Right atrium auricular region (tissue), 2 donors: ENCODE data around the gene ALOX5. TPM values are rescaled to one million over a fixed set of nuclear protein-coding genes. Genes with fewer than 3 reads are reported as not detected.

Experiments used
- DNase-seq: peaks from one replicate; pipeline ENCODE4 v3.0.0-alpha.2; 2019; ENCODE audit warnings: low spot score
- H3K27ac ChIP-seq, 2 donors: fragments of 200-600 bp; sonication (generic); 1 replicate in 1 of 2; 2 replicates in 1 of 2; pipeline ENCODE4 v1.5.1; 2016 to 2019
- H3K27me3 ChIP-seq, 2 donors: fragments of 200-600 bp; sonication (generic); one replicate each; pipeline versions ENCODE4 v1.5.1 to v1.6.0; 2017 to 2019
- H3K36me3 ChIP-seq: fragments of 200-600 bp; sonication (generic); one replicate; pipeline ENCODE4 v1.5.1; 2016
- H3K4me1 ChIP-seq, 2 donors: fragments of 200-600 bp; sonication (generic); one replicate each; pipeline versions ENCODE4 v1.5.1 to v1.6.0; 2017 to 2019
- H3K4me3 ChIP-seq, 2 donors: fragments of 200-600 bp; sonication (generic); 1 replicate in 1 of 2; 2 replicates in 1 of 2; pipeline ENCODE4 v1.5.1; 2017 to 2019; ENCODE audit warnings: mild to moderate bottlenecking in 1 of 2, moderate library complexity in 1 of 2
- H3K9me3 ChIP-seq, 2 donors: fragments of 200-600 bp; sonication (generic); one replicate each; pipeline ENCODE4 v1.5.1; 2019
- CTCF ChIP-seq, 2 donors: fragments of 200-600 bp; sonication (generic); IDR thresholded peaks; one replicate each; pipeline ENCODE4 v1.5.1; 2019; ENCODE audit warnings: antibody characterized with exemption in 2 of 2
- total RNA-seq, 2 donors: library from RNA; depleted of rRNA; stranded (reverse); fragments of >200 nt; gene quantifications; one replicate each; pipeline ENCODE4 v1.1.0, GENCODE V29; 2016

ALOX5 gene
- total RNA-seq, 2 donors from 2014 or later = 6.3 to 16.0 TPM

DNA sequence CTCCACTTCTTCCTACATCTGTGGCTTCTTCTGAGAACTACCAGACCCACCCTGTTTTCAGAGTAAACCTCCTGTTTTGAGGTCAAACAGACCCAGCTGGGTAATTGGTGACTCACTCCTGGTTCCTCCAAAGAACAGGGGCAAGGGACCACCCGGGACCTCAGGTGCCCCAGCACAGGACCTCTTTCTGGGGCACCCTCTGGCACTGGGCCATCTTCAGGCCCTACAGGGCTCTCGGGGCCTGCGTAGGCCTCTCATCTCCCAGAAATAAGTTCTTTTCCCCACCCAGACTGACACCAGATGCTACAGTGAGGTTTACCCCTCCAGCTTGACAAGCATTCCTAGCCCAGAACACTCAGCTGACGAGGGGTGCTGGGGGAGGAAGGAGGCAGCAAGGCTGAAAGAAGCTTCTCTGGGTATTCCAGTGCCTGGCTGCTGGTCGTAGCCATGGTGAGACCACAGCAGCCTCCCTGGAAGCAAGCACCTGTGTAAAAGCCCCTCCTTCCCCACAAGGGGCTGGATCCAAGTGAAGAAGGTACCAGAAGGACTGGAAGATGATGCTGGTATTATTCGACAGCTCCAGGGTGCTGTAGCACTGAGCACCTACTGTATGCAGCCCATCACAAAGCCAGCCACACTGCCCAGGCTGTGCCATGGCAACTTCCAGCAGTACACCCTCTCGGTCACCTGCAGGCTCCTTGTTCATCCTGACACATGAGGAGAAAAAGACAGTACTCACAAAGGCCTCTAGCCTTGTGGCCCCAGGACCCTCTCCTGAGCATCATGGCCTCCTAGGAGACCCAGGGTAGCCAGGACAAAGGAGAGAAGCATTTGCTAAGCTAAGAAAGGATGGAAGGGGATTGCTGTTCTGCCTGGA is 47.4 kb downstream of the ALOX5 start:
- DNase-seq = no peak
- peak overlapping the region; percentile 6 to 93 for H3K27ac ChIP-seq
- no peaks in the 10 kb centered on the region for H3K27me3 ChIP-seq
- peaks cover 0 to 38% of the 10 kb centered on the region in 2 donors for H3K4me1 ChIP-seq
- no peaks in the 10 kb centered on the region for H3K9me3 ChIP-seq
- no peaks in the 10 kb centered on the region for H3K36me3 ChIP-seq
- H3K4me3 ChIP-seq = no peak overlapping the region
- no peak for TF ChIP-seq CTCF (IDR thresholded peaks at IDR 0.05)

DNA sequence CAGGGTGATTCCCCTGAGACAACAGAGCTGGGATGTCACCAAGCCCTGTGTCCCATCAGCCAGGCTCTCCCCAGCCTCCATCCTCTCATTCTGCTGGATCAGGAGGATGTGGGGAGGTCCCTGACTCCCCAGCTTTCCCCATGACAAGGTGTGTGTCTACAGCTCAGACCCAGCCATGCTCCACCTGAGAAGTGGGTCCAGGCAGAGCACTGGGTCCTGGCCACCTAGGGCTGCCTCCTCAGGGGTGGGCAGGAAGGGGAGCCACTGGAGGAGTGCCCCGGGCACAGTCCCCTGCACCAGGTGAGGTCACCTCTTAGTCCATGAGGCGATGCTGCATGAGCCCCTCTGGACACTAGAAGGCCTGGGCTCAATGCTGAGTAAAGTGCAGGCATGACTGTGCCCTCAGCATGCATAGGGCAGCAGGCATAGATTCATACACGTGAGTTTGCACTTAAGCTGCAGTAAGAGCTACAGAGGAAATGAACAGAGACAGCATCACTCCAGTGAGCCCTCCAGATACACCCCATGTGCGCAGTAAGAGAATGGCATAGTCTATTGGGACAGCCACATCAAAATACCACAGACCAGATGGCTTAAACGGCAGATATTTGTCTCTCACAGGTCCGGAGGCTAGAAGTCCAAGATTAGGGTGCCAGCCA is 48.3 kb downstream of the ALOX5 start:
- Histone ChIP-seq H3K4me3 (no peak overlapping the region), H3K9me3 (no peaks in the 10 kb centered on the region), H3K36me3 (no peaks in the 10 kb centered on the region), H3K27me3 (no peaks in the 10 kb centered on the region), H3K27ac (no peak overlapping the region), H3K4me1 (peaks cover 0 to 39% of the 10 kb centered on the region in 2 donors)
- DNase-seq = no peak
- no peak for TF ChIP-seq CTCF (IDR thresholded peaks at IDR 0.05)

- Histone ChIP-seq H3K27me3 (no peaks in the 10 kb centered on the region), H3K4me1 (peaks cover 0 to 45% of the 10 kb centered on the region in 2 donors), H3K9me3 (no peaks in the 10 kb centered on the region), H3K27ac (no peak overlapping the region), H3K36me3 (no peaks in the 10 kb centered on the region), H3K4me3 (no peak overlapping the region)
- no peak for TF ChIP-seq CTCF (IDR thresholded peaks at IDR 0.05)
- DNase-seq = no peak
These were observed 49.0 kb downstream of the ALOX5 start for GRCh38 chr10:45422866-45423659.

GRCh38 chr10:45423976-45424499 is 50.0 kb downstream of the ALOX5 start:
- H3K4me3 ChIP-seq = no peak overlapping the region
- no peak for DNase-seq
- H3K9me3 ChIP-seq = no peaks in the 10 kb centered on the region
- no peaks in the 10 kb centered on the region for H3K27me3 ChIP-seq
- H3K27ac ChIP-seq = no peak overlapping the region
- peaks cover 0 to 38% of the 10 kb centered on the region in 2 donors for H3K4me1 ChIP-seq
- TF ChIP-seq CTCF (IDR thresholded peaks at IDR 0.05) = no peak
- H3K36me3 ChIP-seq = no peaks in the 10 kb centered on the region

DNA sequence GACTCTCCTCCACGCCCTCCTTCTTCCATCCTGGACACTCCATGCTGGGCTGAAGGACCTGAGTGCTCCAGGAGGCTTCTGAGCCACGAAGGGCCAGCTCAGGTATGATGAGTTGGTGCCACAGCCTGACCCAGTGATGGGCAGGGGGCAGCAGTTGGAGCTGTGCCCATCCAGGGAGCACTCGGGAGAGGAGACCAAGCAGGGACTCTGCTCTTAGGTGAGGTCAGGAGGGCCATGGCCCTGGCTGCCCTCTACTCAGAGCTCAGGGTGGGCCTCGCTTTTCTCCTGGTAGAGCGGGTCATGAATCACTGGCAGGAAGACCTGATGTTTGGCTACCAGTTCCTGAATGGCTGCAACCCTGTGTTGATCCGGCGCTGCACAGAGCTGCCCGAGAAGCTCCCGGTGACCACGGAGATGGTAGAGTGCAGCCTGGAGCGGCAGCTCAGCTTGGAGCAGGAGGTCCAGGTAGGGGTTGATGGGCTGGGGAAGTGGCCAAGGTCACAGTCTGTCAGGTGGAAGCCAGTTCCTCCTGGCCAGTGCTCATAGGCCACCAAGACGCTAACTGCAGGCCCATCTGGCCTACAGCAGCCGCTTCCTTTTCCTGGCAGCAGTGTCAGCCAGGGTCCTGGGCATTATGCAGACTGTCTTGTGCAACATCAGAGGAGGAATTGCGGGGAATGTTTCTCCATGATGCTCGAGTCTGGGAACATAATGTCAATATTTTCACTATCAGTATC is 50.8 kb downstream of the ALOX5 start:
- no peaks in the 10 kb centered on the region for H3K36me3 ChIP-seq
- TF ChIP-seq CTCF (IDR thresholded peaks at IDR 0.05) = no peak
- H3K27me3 ChIP-seq = no peaks in the 10 kb centered on the region
- no peaks in the 10 kb centered on the region for H3K9me3 ChIP-seq
- no peak overlapping the region for H3K4me3 ChIP-seq
- DNase-seq = no peak
- H3K27ac ChIP-seq = no peak overlapping the region
- peaks cover 0 to 37% of the 10 kb centered on the region in 2 donors for H3K4me1 ChIP-seq
